ENCODE results near the gene CASP10. TPM values are rescaled to one million over a fixed set of nuclear protein-coding genes. Genes with fewer than 3 reads are reported as not detected.

CASP10 gene
- total and polyA plus RNA-seq, 2 experiments from 2014 or later = 1.6 to 11.0 TPM

GRCh38 chr2:201218780-201219179, 35.8 kb downstream of the CASP10 start:
- no peak for DNase-seq (ENCODE audit: low spot score)
- H3K4me1 ChIP-seq (ENCODE audit: insufficient read depth) = peaks cover 13% of the 10 kb centered on the region
- no peaks in the 10 kb centered on the region for H3K36me3 ChIP-seq (replicated peaks; ENCODE audit: insufficient read depth, low read depth)

DNA sequence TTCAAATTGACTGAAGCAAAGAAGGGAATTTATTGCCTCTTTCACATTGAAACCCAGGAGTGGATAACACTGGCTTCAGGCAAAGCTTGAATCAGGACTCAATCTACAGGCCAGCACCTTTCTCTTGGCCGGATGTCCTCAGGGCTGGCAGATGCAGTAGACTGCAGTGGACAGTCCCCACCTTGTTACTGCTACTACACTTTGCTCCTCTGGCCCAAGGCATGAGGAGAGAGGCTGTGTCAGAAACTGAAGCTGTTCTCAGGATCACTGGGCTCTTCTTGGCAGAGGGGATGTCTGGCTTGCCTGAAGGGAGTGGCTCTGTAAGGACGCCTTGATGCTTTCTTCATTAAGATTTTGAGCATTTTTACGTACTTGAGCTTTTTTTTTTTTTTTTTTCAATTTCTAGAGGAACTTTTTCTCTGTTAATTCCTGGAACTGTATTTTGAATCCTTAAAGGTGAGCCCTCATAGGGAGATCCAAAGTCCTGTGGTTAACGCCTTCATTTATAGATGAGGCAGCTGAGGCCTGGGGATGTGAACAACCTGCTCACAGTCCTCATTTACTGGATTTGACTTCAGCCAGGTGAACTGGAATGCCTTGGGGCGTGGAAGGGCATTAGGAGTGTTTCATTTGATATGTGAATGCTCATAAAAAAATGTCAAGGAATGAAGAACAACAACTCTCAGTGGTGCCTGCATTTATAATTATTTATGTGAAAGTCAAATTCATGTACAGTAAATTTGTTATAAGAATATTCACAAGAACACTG, 36.6 kb downstream of the CASP10 start:
- 85% methylated on average over 5 of the region's 5 CpGs for WGBS (ENCODE audit: low lambda C conversion rate, missing lambda C conversion rate)
- H3K9me3 ChIP-seq (ENCODE audit: low read depth) = no peaks in the 10 kb centered on the region
- peak overlapping the region; percentile 47 for H3K4me2 ChIP-seq
- no peak for DNase-seq (ENCODE audit: low spot score)
- no peaks in the 10 kb centered on the region for H4K20me1 ChIP-seq (ENCODE audit: insufficient read depth, poor library complexity, severe bottlenecking)
- H3K4me1 ChIP-seq (ENCODE audit: insufficient read depth) = peaks cover 13% of the 10 kb centered on the region
- TF ChIP-seq CTCF (IDR thresholded peaks at IDR 0.05; ENCODE audit: poor library complexity) (no peak), EZH2phosphoT487 (IDR thresholded peaks at IDR 0.05; ENCODE audit: low read depth, severe bottlenecking, unreplicated experiment) (no peak), EZH2 (IDR thresholded peaks at IDR 0.05; ENCODE audit: borderline replicate concordance) (no peak)
- H3K9me2 ChIP-seq (replicated peaks; ENCODE audit: insufficient read depth) = no peaks in the 10 kb centered on the region
- no peaks in the 10 kb centered on the region for H3K79me2 ChIP-seq
- H3K27me3 ChIP-seq = no peaks in the 10 kb centered on the region
- no peak overlapping the region for H2AFZ ChIP-seq
- H3K36me3 ChIP-seq (replicated peaks; ENCODE audit: insufficient read depth, low read depth) = no peaks in the 10 kb centered on the region
- no peak overlapping the region for H3K4me3 ChIP-seq
- H3K27ac ChIP-seq = peak overlapping the region; percentile 18

More at GRCh38 chr2:201218780-201219179, 35.8 kb downstream of the CASP10 start:
- no peak overlapping the region for H3K4me2 ChIP-seq
- peak overlapping the region; percentile 18 for H3K27ac ChIP-seq
- no peaks in the 10 kb centered on the region for H3K9me2 ChIP-seq (replicated peaks; ENCODE audit: insufficient read depth)
- H3K4me3 ChIP-seq = no peak overlapping the region
- H4K20me1 ChIP-seq (ENCODE audit: insufficient read depth, poor library complexity, severe bottlenecking) = no peaks in the 10 kb centered on the region
- WGBS (ENCODE audit: low lambda C conversion rate, missing lambda C conversion rate) = 95% methylated on average over 6 of the region's 6 CpGs
- H3K79me2 ChIP-seq = no peaks in the 10 kb centered on the region
- no peaks in the 10 kb centered on the region for H3K9me3 ChIP-seq (ENCODE audit: low read depth)
- H2AFZ ChIP-seq = no peak overlapping the region
- TF ChIP-seq CTCF (IDR thresholded peaks at IDR 0.05; ENCODE audit: poor library complexity) = no peak
- no peak for TF ChIP-seq EZH2phosphoT487 (IDR thresholded peaks at IDR 0.05; ENCODE audit: low read depth, severe bottlenecking, unreplicated experiment)
- no peak for TF ChIP-seq EZH2 (IDR thresholded peaks at IDR 0.05; ENCODE audit: borderline replicate concordance)
- no peaks in the 10 kb centered on the region for H3K27me3 ChIP-seq

DNA sequence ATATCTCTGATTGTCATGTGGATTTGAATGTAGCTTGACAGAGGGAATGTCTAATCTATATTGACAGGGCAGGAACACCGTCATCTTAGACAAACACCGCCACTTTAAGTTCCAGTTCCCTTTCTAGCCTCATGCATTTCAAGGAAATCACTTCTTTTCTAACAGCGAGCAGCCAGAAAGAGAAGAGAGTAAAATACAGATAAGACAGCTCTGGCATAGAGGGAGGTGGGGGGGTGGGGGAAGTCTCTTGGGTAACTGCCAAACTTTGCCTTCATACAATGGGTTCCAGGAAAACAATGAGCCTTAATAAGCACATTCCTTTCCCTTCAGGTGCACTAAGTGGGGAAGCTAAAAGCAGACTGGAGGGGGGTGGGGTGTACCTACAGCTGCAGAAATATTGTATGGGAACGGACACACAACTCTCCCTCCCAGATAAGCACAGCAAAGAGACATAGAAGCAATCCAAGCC, 37.2 kb downstream of the CASP10 start:
- Histone ChIP-seq H2AFZ (no peak overlapping the region), H3K27me3 (no peaks in the 10 kb centered on the region), H3K4me1 (ENCODE audit: insufficient read depth) (peaks cover 13% of the 10 kb centered on the region), H3K9me3 (ENCODE audit: low read depth) (no peaks in the 10 kb centered on the region), H3K4me3 (no peak overlapping the region), H3K4me2 (peak overlapping the region; percentile 47), H4K20me1 (ENCODE audit: insufficient read depth, poor library complexity, severe bottlenecking) (no peaks in the 10 kb centered on the region), H3K36me3 (replicated peaks; ENCODE audit: insufficient read depth, low read depth) (no peaks in the 10 kb centered on the region), H3K9me2 (replicated peaks; ENCODE audit: insufficient read depth) (no peaks in the 10 kb centered on the region), H3K79me2 (no peaks in the 10 kb centered on the region), H3K27ac (peak overlapping the region; percentile 18)
- no peak for TF ChIP-seq CTCF (IDR thresholded peaks at IDR 0.05; ENCODE audit: poor library complexity)
- no peak for TF ChIP-seq EZH2phosphoT487 (IDR thresholded peaks at IDR 0.05; ENCODE audit: low read depth, severe bottlenecking, unreplicated experiment)
- TF ChIP-seq EZH2 (IDR thresholded peaks at IDR 0.05; ENCODE audit: borderline replicate concordance) = no peak
- 22% methylated on average over 4 of the region's 4 CpGs for WGBS (ENCODE audit: low lambda C conversion rate, missing lambda C conversion rate)
- DNase-seq (ENCODE audit: low spot score) = peak; percentile 41
